ENCODE measurements around the gene MEX3C. TPM values are rescaled to one million over a fixed set of nuclear protein-coding genes. Genes with fewer than 3 reads are reported as not detected.

The MEX3C gene
- total and polyA plus RNA-seq, 8 donors: 21.4 to 76.1 (median 66.8) TPM

- intact Hi-C loops (cut with DNase I): no loop called here
- Histone ChIP-seq H3K4me1 (no peaks in the 10 kb centered on the region), H3K27me3 (peaks cover 0 to 5% of the 10 kb centered on the region in 2 donors), H3K36me3 (no peaks in the 10 kb centered on the region), H3K9me3 (no peaks in the 10 kb centered on the region), H3K4me3 (no peak overlapping the region), H3K27ac (no peak overlapping the region)
- DNase-seq (no peak), ATAC-seq (no peak)
- no peak for TF ChIP-seq CTCF (IDR thresholded peaks at IDR 0.05)
These were observed 40.3 kb downstream of the MEX3C start for GRCh38 chr18:51157215-51157614.

GRCh38 chr18:51154431-51155063, 42.9 kb downstream of the MEX3C start:
- intact Hi-C loops (cut with DNase I): no loop called here
- Histone ChIP-seq H3K27ac (no peak overlapping the region), H3K4me3 (no peak overlapping the region), H3K36me3 (no peaks in the 10 kb centered on the region), H3K9me3 (no peaks in the 10 kb centered on the region), H3K27me3 (peaks cover 0 to 5% of the 10 kb centered on the region in 2 donors), H3K4me1 (no peaks in the 10 kb centered on the region)
- DNase-seq (no peak), ATAC-seq (no peak)
- no peak for TF ChIP-seq CTCF (IDR thresholded peaks at IDR 0.05)

GRCh38 chr18:51153659-51154371, 43.7 kb downstream of the MEX3C start:
- H3K4me1 ChIP-seq: no peaks in the 10 kb centered on the region
- intact Hi-C loops (cut with DNase I): no loop called here
- no peak for ATAC-seq
- peaks cover 0 to 5% of the 10 kb centered on the region in 2 donors for H3K27me3 ChIP-seq
- TF ChIP-seq CTCF (IDR thresholded peaks at IDR 0.05): no peak
- H3K27ac ChIP-seq: no peak overlapping the region
- H3K36me3 ChIP-seq: no peaks in the 10 kb centered on the region
- DNase-seq: peak in 1 of 4 donors; percentile 78
- H3K4me3 ChIP-seq: no peak overlapping the region
- H3K9me3 ChIP-seq: no peaks in the 10 kb centered on the region

- ATAC-seq (no peak), DNase-seq (peak in 1 of 4 donors; percentile 71)
- Histone ChIP-seq H3K9me3 (no peaks in the 10 kb centered on the region), H3K27ac (no peak overlapping the region), H3K4me1 (no peaks in the 10 kb centered on the region), H3K4me3 (no peak overlapping the region), H3K36me3 (no peaks in the 10 kb centered on the region), H3K27me3 (peaks cover 0 to 5% of the 10 kb centered on the region in 2 donors)
- no peak for TF ChIP-seq CTCF (IDR thresholded peaks at IDR 0.05)
- intact Hi-C loops (cut with DNase I): no loop called here
These were observed 45.6 kb downstream of the MEX3C start for GRCh38 chr18:51151568-51152511.

GRCh38 chr18:51151185-51151567, 46.3 kb downstream of the MEX3C start:
- no peaks in the 10 kb centered on the region for H3K36me3 ChIP-seq
- H3K9me3 ChIP-seq: no peaks in the 10 kb centered on the region
- intact Hi-C loops (cut with DNase I): no loop called here
- no peak for TF ChIP-seq CTCF (IDR thresholded peaks at IDR 0.05)
- DNase-seq (no peak), ATAC-seq (no peak)
- H3K27me3 ChIP-seq: peaks cover 0 to 5% of the 10 kb centered on the region in 2 donors
- H3K27ac ChIP-seq: no peak overlapping the region
- no peaks in the 10 kb centered on the region for H3K4me1 ChIP-seq
- no peak overlapping the region for H3K4me3 ChIP-seq

All from left lung (tissue), 10 donors.